GM12878 (cell line): ENCODE measurements around the gene ZNF317.

Experiments
- CREB1 ChIP-seq: IDR thresholded peaks from 2 replicates; pipeline ENCODE4 v1.6.1; 2012; ENCODE audit warnings: low read depth, mild to moderate bottlenecking, inconsistent platforms
- CTCF ChIP-seq, 3 experiments: IDR thresholded peaks in 2 of 3; conservative IDR thresholded peaks in 1 of 3; 2 replicates each; pipeline ENCODE4 v1.5.1; 2011; ENCODE audit warnings: low read depth in 3 of 3, low read length in 3 of 3, mild to moderate bottlenecking in 3 of 3, control low read depth in 2 of 3, moderate library complexity in 2 of 3, inconsistent platforms in 1 of 3, mixed read lengths in 1 of 3; ENCODE audit not compliant: control insufficient read depth in 2 of 3, insufficient read depth in 1 of 3; ENCODE audit errors: extremely low read depth in 1 of 3
- CUX1 ChIP-seq: IDR thresholded peaks from 2 replicates; pipeline ENCODE4 v1.6.1; 2012; ENCODE audit warnings: improper control_type of control experiment, low read depth, low read length; ENCODE audit not compliant: insufficient replicate concordance
- HCFC1 ChIP-seq: fragments of 150-350 bp; IDR thresholded peaks from 2 replicates; pipeline ENCODE4 v1.6.1; 2014; ENCODE audit warnings: low read length
- IRF5 ChIP-seq: fragments of 450-650 bp; IDR thresholded peaks from 2 replicates; pipeline ENCODE4 v1.6.1; 2017; ENCODE audit warnings: borderline replicate concordance
- NR2C2 ChIP-seq: IDR thresholded peaks from 2 replicates; pipeline ENCODE4 v1.6.1; 2011; ENCODE audit warnings: borderline replicate concordance, low read depth; ENCODE audit not compliant: control insufficient read depth, insufficient read length
- POLR2A ChIP-seq: IDR thresholded peaks from 2 replicates; pipeline ENCODE4 v1.6.1; 2011; ENCODE audit warnings: low read depth, mild to moderate bottlenecking, low read length
- POLR2AphosphoS5 ChIP-seq: IDR thresholded peaks from 2 replicates; pipeline ENCODE4 v1.6.1; 2011; ENCODE audit warnings: mild to moderate bottlenecking, low read length, inconsistent platforms
- PRDM15 ChIP-seq: fragments of 450-650 bp; formaldehyde crosslinking; IDR thresholded peaks from 2 replicates; pipeline ENCODE4 v1.4.0; 2020; ENCODE audit warnings: mild to moderate bottlenecking, moderate library complexity
- USF2 ChIP-seq: IDR thresholded peaks from 2 replicates; pipeline ENCODE4 v1.6.1; 2011; ENCODE audit warnings: low read depth, low read length, improper control_type of control experiment, borderline replicate concordance
- ZZZ3 ChIP-seq: IDR thresholded peaks from 2 replicates; pipeline ENCODE4 v1.6.1; 2011; ENCODE audit warnings: low read depth; ENCODE audit not compliant: control insufficient read depth, insufficient read length

GRCh38 chr19:9148697-9149096 is 8.5 kb downstream of the ZNF317 start:
- TF ChIP-seq CUX1 (no peak), USF2 (no peak), ZZZ3 (no peak), NR2C2 (no peak), POLR2AphosphoS5 (no peak), HCFC1 (no peak), IRF5 (no peak), PRDM15 (no peak), CTCF (IDR thresholded peaks at IDR 0.05 in 2 of 3, conservative IDR thresholded peaks at IDR 0.05 in 1 of 3; ENCODE audit: control insufficient read depth in 2 of 3, extremely low read depth in 1 of 3, insufficient read depth in 1 of 3, low read depth in 3 of 3, low read length in 3 of 3) (no peak), CREB1 (no peak), POLR2A (no peak)
